GM21526 (cell line): ENCODE data around the gene GUSB.
"Not testable (repeated sequence)": the region's sequence is repeated elsewhere in the genome, so short reads cannot be mapped to it uniquely, and the experiment has no call there.

ENCODE experiments used
- ATAC-seq: cut with Tn5 transposase; IDR thresholded peaks from one replicate; pipeline ENCODE4 v1.9.1; 2021; ENCODE audit warnings: moderate library complexity; ENCODE audit not compliant: unreplicated experiment, low FRiP score

The GUSB gene

GRCh38 chr7:65976659-65977196 lies 5.3 kb downstream of the GUSB start:
- ATAC-seq: no peak

- ATAC-seq: no peak
Observed at GRCh38 chr7:65975814-65976445, 6.1 kb downstream of the GUSB start.

- no peak for ATAC-seq
Observed at GRCh38 chr7:65974876-65975275, 7.1 kb downstream of the GUSB start.

- ATAC-seq: no peak
Observed at GRCh38 chr7:65974191-65974801, 7.7 kb downstream of the GUSB start.

- no peak for ATAC-seq
Observed at GRCh38 chr7:65972976-65973375, 9.0 kb downstream of the GUSB start.

- no peak for ATAC-seq
Observed at GRCh38 chr7:65971021-65971420, 11.0 kb downstream of the GUSB start.

- no peak for ATAC-seq
Observed at GRCh38 chr7:65968256-65969185, 13.5 kb downstream of the GUSB start.

GRCh38 chr7:65967361-65968155 lies 14.5 kb downstream of the GUSB start:
- no peak for ATAC-seq

GRCh38 chr7:65966146-65966545 lies 15.9 kb downstream of the GUSB start:
- no peak for ATAC-seq

GRCh38 chr7:65964671-65965070 lies 17.3 kb downstream of the GUSB start:
- not testable (repeated sequence) for ATAC-seq

GRCh38 chr7:65962033-65962432 lies 20.0 kb downstream of the GUSB start:
- no peak for ATAC-seq

- ATAC-seq: no peak
Observed at GRCh38 chr7:65960351-65961074, 21.5 kb downstream of the GUSB start.

GRCh38 chr7:65955718-65956117 lies 26.3 kb downstream of the GUSB start:
- no peak for ATAC-seq

- no peak for ATAC-seq
Observed at GRCh38 chr7:65953890-65954450, 28.0 kb downstream of the GUSB start.

GRCh38 chr7:65953001-65953720 lies 28.9 kb downstream of the GUSB start:
- ATAC-seq: no peak

GRCh38 chr7:65951837-65952578 lies 30.0 kb downstream of the GUSB start:
- ATAC-seq: no peak

- no peak for ATAC-seq
Observed at GRCh38 chr7:65946904-65947303, 35.1 kb downstream of the GUSB start.

- not testable (repeated sequence) for ATAC-seq
Observed at GRCh38 chr7:65945787-65946186, 36.2 kb downstream of the GUSB start.
